Loucy (cell line): ENCODE measurements around the gene CCDC40.

ENCODE experiments used
- CTCF ChIP-seq: fragments of 200-600 bp; sonication (generic); conservative IDR thresholded peaks from 2 replicates; pipeline ENCODE4 v1.5.1; 2014; ENCODE audit warnings: mild to moderate bottlenecking, antibody characterized with exemption, low read length
- EZH2phosphoT487 ChIP-seq: fragments of 200-600 bp; IDR thresholded peaks from 2 replicates; pipeline ENCODE4 v1.6.1; 2018; ENCODE audit warnings: antibody characterized with exemption, mild to moderate bottlenecking, moderate library complexity, borderline replicate concordance

- TF ChIP-seq CTCF (no peak), EZH2phosphoT487 (no peak)
Observed at GRCh38 chr17:80115159-80115558, 78.7 kb downstream of the CCDC40 start.
